Measurements from ENCODE around the gene TMPRSS11D. TPM values are rescaled to one million over a fixed set of nuclear protein-coding genes. Genes with fewer than 3 reads are reported as not detected.

The TMPRSS11D gene
- total RNA-seq, 1 donor, result not detected

GRCh38 chr4:67911141-67911540, 27.3 kb upstream of the TMPRSS11D start:
- H3K4me2 ChIP-seq (ENCODE audit: insufficient read depth, low read length), result no peak overlapping the region
- no peaks in the 10 kb centered on the region for H3K27me3 ChIP-seq (ENCODE audit: insufficient read depth, low read length)
- no peaks in the 10 kb centered on the region for H3K9me3 ChIP-seq (ENCODE audit: low read depth, low read length)
- TF ChIP-seq CTCF (IDR thresholded peaks at IDR 0.05; ENCODE audit: extremely low read depth, low read depth, low read length), result no peak
- H3K4me3 ChIP-seq (ENCODE audit: insufficient read depth, low read length), result no peak overlapping the region
- H3K27ac ChIP-seq (ENCODE audit: low read depth, low read length), result no peak overlapping the region
- H3K79me2 ChIP-seq (ENCODE audit: insufficient read depth, low read length), result no peaks in the 10 kb centered on the region
- no peaks in the 10 kb centered on the region for H3K36me3 ChIP-seq (ENCODE audit: insufficient read depth, low read length)
- no peaks in the 10 kb centered on the region for H3K4me1 ChIP-seq (ENCODE audit: insufficient read depth, low read length)
- no peak overlapping the region for H2AFZ ChIP-seq (ENCODE audit: low read length)
- no peak for DNase-seq (ENCODE audit: insufficient read length, low spot score, missing footprints)
- no peaks in the 10 kb centered on the region for H4K20me1 ChIP-seq (ENCODE audit: insufficient read depth, low read length)

DNA sequence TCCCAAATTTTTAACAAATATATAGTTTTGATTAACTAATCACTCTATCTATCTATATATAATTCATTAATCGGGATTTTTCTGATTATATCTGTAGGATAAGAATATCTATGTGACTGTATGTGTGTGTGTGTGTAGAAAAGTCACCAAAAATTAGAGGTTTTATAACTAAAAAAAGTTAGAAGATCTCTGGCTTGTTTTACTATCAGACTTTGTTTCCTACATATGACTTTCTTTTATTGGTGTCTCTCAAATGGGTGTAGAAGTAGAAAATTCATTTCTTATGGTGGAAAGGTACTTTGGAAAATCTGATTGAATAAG, 26.7 kb upstream of the TMPRSS11D start:
- TF ChIP-seq CTCF (IDR thresholded peaks at IDR 0.05; ENCODE audit: extremely low read depth, low read depth, low read length), result no peak
- H3K27ac ChIP-seq (ENCODE audit: low read depth, low read length), result no peak overlapping the region
- DNase-seq (ENCODE audit: insufficient read length, low spot score, missing footprints), result no peak
- no peak overlapping the region for H3K4me2 ChIP-seq (ENCODE audit: insufficient read depth, low read length)
- H3K79me2 ChIP-seq (ENCODE audit: insufficient read depth, low read length), result no peaks in the 10 kb centered on the region
- H2AFZ ChIP-seq (ENCODE audit: low read length), result no peak overlapping the region
- H3K9me3 ChIP-seq (ENCODE audit: low read depth, low read length), result no peaks in the 10 kb centered on the region
- no peaks in the 10 kb centered on the region for H3K4me1 ChIP-seq (ENCODE audit: insufficient read depth, low read length)
- H3K27me3 ChIP-seq (ENCODE audit: insufficient read depth, low read length), result no peaks in the 10 kb centered on the region
- no peaks in the 10 kb centered on the region for H3K36me3 ChIP-seq (ENCODE audit: insufficient read depth, low read length)
- no peak overlapping the region for H3K4me3 ChIP-seq (ENCODE audit: insufficient read depth, low read length)
- no peaks in the 10 kb centered on the region for H4K20me1 ChIP-seq (ENCODE audit: insufficient read depth, low read length)

DNA sequence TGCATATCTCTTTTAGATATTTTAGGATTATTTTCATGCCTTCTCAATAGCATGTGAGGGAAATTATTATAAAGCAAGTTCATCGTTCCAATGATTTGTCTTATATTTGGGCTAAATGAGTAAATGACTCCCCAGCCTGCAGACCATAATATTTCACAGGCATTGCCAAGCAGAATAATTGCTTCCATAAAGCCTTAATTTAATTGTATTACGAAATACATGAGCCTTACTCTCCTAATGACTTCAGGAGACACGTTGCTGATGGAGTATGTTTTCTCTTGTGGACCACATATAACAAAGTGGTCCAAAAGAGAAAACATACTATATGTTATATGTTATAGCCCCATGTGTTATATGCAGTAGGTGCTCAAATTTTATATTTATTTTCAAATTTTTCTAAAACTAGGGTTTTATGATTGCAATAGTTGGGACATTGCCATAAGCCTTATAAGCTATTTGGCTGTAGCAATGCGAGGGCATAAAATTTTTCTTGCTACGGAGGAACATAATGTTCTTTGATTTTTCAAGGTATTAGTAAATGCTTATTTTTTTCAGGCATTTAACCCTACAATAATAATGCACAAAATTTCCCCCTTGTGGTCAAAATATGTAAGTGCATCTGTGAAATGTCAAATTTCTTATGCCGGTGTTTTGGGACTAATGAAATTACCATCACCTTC, 26.2 kb upstream of the TMPRSS11D start:
- Histone ChIP-seq H3K4me2 (ENCODE audit: insufficient read depth, low read length) (no peak overlapping the region), H2AFZ (ENCODE audit: low read length) (no peak overlapping the region), H3K27ac (ENCODE audit: low read depth, low read length) (no peak overlapping the region), H3K9me3 (ENCODE audit: low read depth, low read length) (no peaks in the 10 kb centered on the region), H3K36me3 (ENCODE audit: insufficient read depth, low read length) (no peaks in the 10 kb centered on the region), H3K79me2 (ENCODE audit: insufficient read depth, low read length) (no peaks in the 10 kb centered on the region), H4K20me1 (ENCODE audit: insufficient read depth, low read length) (no peaks in the 10 kb centered on the region), H3K4me1 (ENCODE audit: insufficient read depth, low read length) (no peaks in the 10 kb centered on the region), H3K4me3 (ENCODE audit: insufficient read depth, low read length) (no peak overlapping the region), H3K27me3 (ENCODE audit: insufficient read depth, low read length) (no peaks in the 10 kb centered on the region)
- no peak for DNase-seq (ENCODE audit: insufficient read length, low spot score, missing footprints)
- peak; percentile 60 for TF ChIP-seq CTCF (IDR thresholded peaks at IDR 0.05; ENCODE audit: extremely low read depth, low read depth, low read length)

DNA sequence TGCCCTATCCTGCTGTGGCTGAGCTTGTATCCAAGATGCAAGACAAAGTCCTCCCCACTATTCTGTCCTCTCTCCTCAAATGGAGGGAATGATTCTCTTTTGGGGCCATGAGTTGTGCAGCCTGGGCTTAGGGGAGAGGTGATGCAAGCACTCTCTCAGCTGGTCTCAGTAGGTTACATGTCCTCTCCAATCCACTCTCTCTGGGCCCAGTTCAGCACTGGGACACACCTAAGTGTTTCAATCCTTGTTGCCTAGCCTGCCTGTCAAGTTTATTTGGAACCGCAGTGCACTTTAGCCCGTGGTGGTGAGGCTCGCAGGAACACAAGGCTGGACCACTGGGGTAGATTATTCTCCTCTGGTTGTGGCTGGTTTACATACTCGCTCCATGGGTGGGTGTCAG, 23.8 kb upstream of the TMPRSS11D start:
- no peaks in the 10 kb centered on the region for H3K9me3 ChIP-seq (ENCODE audit: low read depth, low read length)
- no peaks in the 10 kb centered on the region for H3K36me3 ChIP-seq (ENCODE audit: insufficient read depth, low read length)
- H3K27ac ChIP-seq (ENCODE audit: low read depth, low read length), result no peak overlapping the region
- H3K4me2 ChIP-seq (ENCODE audit: insufficient read depth, low read length), result no peak overlapping the region
- no peak for TF ChIP-seq CTCF (IDR thresholded peaks at IDR 0.05; ENCODE audit: extremely low read depth, low read depth, low read length)
- no peak overlapping the region for H2AFZ ChIP-seq (ENCODE audit: low read length)
- DNase-seq (ENCODE audit: insufficient read length, low spot score, missing footprints), result no peak
- no peaks in the 10 kb centered on the region for H4K20me1 ChIP-seq (ENCODE audit: insufficient read depth, low read length)
- H3K27me3 ChIP-seq (ENCODE audit: insufficient read depth, low read length), result no peaks in the 10 kb centered on the region
- H3K4me3 ChIP-seq (ENCODE audit: insufficient read depth, low read length), result no peak overlapping the region
- no peaks in the 10 kb centered on the region for H3K4me1 ChIP-seq (ENCODE audit: insufficient read depth, low read length)
- H3K79me2 ChIP-seq (ENCODE audit: insufficient read depth, low read length), result no peaks in the 10 kb centered on the region
